GM12865 (cell line): ENCODE results near the gene FAM241A.
"Not testable (repeated sequence)": the region's sequence is repeated elsewhere in the genome, so short reads cannot be mapped to it uniquely, and the experiment has no call there.

ENCODE experiments used
- DNase-seq: peaks from one replicate; pipeline ENCODE4 v3.0.0; 2010; ENCODE audit warnings: low read depth
- H3K4me3 ChIP-seq: 2 replicates; pipeline ENCODE4 v1.5.1; 2011; ENCODE audit warnings: mild to moderate bottlenecking, low read depth, low read length, control low read depth
- CTCF ChIP-seq: IDR thresholded peaks from 2 replicates; pipeline ENCODE4 v1.5.1; 2011; ENCODE audit warnings: low read length, control low read depth, low read depth, inconsistent platforms; ENCODE audit not compliant: insufficient read depth; ENCODE audit errors: missing control alignments

Gene FAM241A

GRCh38 chr4:112172180-112172579 lies 26.9 kb downstream of the FAM241A start:
- H3K4me3 ChIP-seq, result no peak overlapping the region
- TF ChIP-seq CTCF, result no peak
- peak; percentile 47 for DNase-seq

- H3K4me3 ChIP-seq, result no peak overlapping the region
- no peak for DNase-seq
- TF ChIP-seq CTCF, result no peak
These were observed 28.6 kb downstream of the FAM241A start for GRCh38 chr4:112173593-112174558.

- DNase-seq, result no peak
- no peak overlapping the region for H3K4me3 ChIP-seq
- TF ChIP-seq CTCF, result no peak
These were observed 30.6 kb downstream of the FAM241A start for GRCh38 chr4:112175840-112176239.

DNA sequence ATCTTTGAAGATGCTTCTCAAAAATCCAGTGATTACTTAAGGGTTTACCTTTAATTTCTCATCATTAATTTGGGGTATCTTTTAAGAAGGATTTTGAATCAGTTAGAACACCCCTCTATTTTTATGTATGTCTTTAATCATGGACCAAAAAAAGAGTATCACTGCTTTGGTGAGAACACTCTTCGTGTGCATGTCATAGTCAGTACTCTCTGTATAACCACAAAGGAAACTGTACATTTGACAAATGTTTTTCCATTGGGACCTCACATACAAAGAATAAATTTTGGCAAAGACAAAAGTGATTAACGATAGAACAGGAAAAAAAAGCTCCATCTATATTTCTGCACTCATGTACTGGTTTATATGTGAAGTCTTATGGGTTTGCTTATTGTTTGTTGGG lies 31.3 kb downstream of the FAM241A start:
- DNase-seq, result no peak
- no peak for TF ChIP-seq CTCF
- H3K4me3 ChIP-seq, result no peak overlapping the region

- DNase-seq, H3K4me3 ChIP-seq: not testable (repeated sequence)
These were observed 33.5 kb downstream of the FAM241A start for GRCh38 chr4:112178741-112179140.

DNA sequence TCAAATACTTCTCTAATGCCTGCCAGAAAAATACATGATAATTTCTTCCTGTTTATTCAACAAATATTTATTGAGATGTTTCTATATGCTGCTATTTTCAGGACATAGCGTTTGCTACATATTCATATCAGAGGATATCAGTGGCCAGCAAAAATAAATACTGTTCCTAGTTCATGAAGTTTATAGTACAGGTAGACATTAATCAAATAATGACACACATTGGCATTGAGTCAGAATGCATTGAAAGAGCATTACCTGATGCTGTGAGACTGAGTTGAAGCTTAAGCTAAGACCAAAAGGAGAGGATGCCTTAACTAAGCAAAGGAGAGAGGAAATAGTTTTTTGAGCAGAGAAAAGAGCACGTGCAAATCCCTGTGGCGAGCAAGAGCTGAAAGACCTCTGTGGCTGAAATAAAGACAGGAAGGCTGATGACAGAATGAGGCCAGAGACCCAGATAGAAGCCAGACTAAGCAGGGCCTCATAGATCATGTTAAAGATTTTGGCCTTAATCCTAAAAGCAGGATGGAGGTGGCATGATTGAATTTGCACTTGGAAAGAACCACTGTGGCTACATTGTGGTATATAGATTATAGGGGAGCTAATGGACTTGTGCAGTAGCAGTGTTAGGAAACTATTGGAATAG lies 36.2 kb downstream of the FAM241A start:
- no peak for DNase-seq
- no peak for TF ChIP-seq CTCF
- no peak overlapping the region for H3K4me3 ChIP-seq

- H3K4me3 ChIP-seq, result no peak overlapping the region
- DNase-seq, result no peak
- no peak for TF ChIP-seq CTCF
These were observed 37.4 kb downstream of the FAM241A start for GRCh38 chr4:112182604-112183003.
